SJCRH30 (cell line): ENCODE data around the gene LTA. TPM values are rescaled to one million over a fixed set of nuclear protein-coding genes. Genes with fewer than 3 reads are reported as not detected.
A peak's percentile ranks its signal among the peaks of the same experiment; 100 is the strongest.
"Not testable (repeated sequence)": the region's sequence is repeated elsewhere in the genome, so short reads cannot be mapped to it uniquely, and the experiment has no call there.

Source experiments
- DNase-seq, 2 experiments: peaks; one replicate each; pipeline ENCODE4 v3.0.0-alpha.2; 2015 to 2020
- H3K27ac ChIP-seq: fragments of 250-450 bp; sonication (Bioruptor Pico); 2 replicates; pipeline ENCODE4 v1.5.1; 2020; ENCODE audit warnings: mild to moderate bottlenecking, moderate library complexity
- H3K27me3 ChIP-seq: fragments of 250-450 bp; sonication (Bioruptor Pico); 2 replicates; pipeline ENCODE4 v1.5.1; 2020; ENCODE audit warnings: mild to moderate bottlenecking, moderate library complexity
- H3K36me3 ChIP-seq: fragments of 250-450 bp; sonication (Bioruptor Pico); 2 replicates; pipeline ENCODE4 v1.5.1; 2020; ENCODE audit warnings: mild to moderate bottlenecking, moderate library complexity
- H3K4me1 ChIP-seq: fragments of 250-450 bp; sonication (Bioruptor Pico); 2 replicates; pipeline ENCODE4 v1.5.1; 2020; ENCODE audit warnings: mild to moderate bottlenecking, moderate library complexity
- H3K4me3 ChIP-seq: fragments of 250-450 bp; sonication (Bioruptor Pico); 2 replicates; pipeline ENCODE4 v1.5.1; 2020; ENCODE audit warnings: mild to moderate bottlenecking, moderate library complexity
- H3K9me3 ChIP-seq: fragments of 250-450 bp; sonication (Bioruptor Pico); replicated peaks from 2 replicates; pipeline ENCODE4 v1.5.1; 2020; ENCODE audit warnings: mild to moderate bottlenecking, moderate library complexity
- total RNA-seq: library from RNA; depleted of rRNA; stranded (reverse); fragments of >200 nt; shearing (Covaris generic); gene quantifications from 2 replicates; pipeline ENCODE4 v1.2.3, GENCODE V29; 2014

The LTA gene
- total RNA-seq, 1 experiment from 2014 or later = not detected

DNA sequence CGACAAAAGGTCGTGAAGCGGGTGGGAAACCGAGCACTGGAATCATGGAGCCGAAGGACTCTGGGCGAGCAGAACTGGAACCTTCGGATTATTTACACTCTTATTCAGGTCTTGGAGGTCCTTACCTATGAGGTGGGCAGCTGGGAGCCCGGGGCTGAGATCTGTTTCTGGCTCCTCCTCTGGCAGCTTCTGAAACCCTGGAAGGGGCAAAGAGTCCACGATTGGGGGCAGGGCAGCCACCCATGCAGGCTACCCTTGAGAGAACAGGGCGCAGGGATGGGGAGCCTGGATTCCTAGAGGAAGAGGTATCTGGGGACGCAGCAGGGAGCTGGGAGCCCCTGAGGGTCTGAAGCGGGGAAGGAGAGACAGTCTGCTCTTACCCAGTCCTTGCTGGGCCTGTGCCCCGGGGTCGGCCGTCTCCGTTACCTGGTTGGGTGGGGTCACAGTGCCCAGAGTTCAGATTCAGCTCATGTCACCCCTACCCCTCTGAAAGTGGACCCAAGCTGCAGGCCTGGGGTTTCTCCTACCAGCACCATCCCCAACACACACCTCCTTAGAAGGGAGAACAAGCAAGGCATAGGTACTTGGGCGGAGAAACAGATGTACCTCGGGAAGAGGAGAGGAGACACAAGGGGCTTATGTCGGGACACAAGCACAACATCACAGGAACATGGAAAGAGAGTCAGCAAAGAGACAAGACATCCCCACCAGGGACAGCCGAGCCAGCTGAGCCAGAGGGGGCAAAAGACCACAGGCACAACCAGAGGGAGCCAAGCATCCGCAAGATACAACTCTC is 9.5 kb downstream of the LTA start:
- DNase-seq = peak in 1 of 2 experiments; percentile 10
- no peaks in the 10 kb centered on the region for H3K36me3 ChIP-seq
- H3K9me3 ChIP-seq = no peaks in the 10 kb centered on the region
- H3K4me1 ChIP-seq = no peaks in the 10 kb centered on the region
- no peaks in the 10 kb centered on the region for H3K27me3 ChIP-seq
- no peak overlapping the region for H3K27ac ChIP-seq
- peak overlapping the region; percentile 64 for H3K4me3 ChIP-seq

DNA sequence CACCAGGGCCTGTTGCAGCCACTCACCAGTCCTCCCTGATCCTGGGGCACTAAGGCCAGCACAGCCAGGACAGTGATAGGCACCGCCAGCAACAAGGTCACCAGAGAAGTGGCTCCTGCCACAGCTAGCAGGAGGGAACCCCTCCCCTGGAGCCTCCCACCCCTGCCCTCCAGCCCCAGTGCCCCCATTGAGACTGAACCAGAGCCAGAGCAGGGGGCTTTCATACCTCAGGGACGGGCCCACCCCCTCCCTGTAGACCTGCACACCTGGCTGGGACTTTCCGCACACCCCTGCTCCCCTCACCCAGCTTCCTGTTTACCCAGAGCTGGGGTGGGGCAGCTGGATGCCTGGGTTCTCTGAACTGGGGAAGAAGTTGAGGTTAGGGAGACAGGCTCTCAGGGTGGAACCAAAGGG is 10.1 kb downstream of the LTA start, which contains the start of gene LTB:
Gene LTB, minus strand, starts transcription at position 195 of the 414 bp plus-strand sequence. Its CDS starts 7 bp downstream, at position 188.
- DNase-seq = no peak
- Histone ChIP-seq H3K4me3 (peak within 1 kb of the TSS; percentile 64), H3K27me3 (no peaks in the 10 kb centered on the region), H3K27ac (no peak within 1 kb of the TSS), H3K9me3 (no peaks in the 10 kb centered on the region), H3K36me3 (no peaks in the 10 kb centered on the region), H3K4me1 (no peaks in the 10 kb centered on the region)

DNA sequence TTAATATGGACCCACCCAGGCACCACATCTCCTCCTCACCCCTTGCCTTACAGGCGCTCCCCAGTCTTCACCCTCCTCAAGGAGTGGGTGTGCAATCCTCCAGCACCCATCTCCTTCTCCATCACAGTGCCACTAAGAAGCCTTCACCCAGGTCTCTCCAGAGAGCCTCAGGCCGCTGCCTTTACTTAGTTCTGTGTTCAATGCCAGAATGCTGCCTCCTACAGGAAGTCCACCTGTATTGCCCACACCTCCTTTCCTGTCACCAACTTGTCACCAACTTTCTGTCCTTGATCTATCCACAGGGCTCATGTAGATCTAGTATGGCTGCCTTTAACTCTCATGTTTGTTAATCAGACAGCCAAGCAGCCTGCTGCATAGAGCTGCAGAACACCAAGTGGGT is 13.4 kb downstream of the LTA start:
- H3K36me3 ChIP-seq = no peaks in the 10 kb centered on the region
- H3K4me3 ChIP-seq = no peak overlapping the region

DNA sequence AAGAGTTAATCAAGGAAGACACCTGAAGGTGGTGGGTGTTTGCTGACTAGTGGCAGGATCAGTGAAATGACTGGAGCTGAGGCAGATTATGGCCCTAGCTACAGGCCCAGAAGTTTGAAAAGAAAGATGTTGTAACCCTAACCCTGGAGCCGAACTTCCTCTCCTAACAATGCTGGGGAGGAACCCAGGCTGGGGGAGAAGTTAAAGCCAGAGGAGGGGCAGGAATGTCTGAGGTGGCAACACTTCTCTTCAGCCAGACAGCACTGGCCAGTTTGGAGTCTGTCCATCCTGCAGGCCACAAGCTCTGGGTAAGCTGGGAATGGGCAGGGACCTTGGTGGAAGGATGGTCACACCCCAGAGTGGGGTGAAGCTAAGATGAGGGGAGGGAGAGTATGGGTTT is 13.9 kb downstream of the LTA start, which contains the start of gene LST1:
Gene LST1, plus strand, starts transcription at position 270 of the 400 bp plus-strand sequence. CDS start 1,023 bp downstream, outside the sequence.
- no peaks in the 10 kb centered on the region for H3K9me3 ChIP-seq
- DNase-seq = no peak
- H3K27me3 ChIP-seq = no peaks in the 10 kb centered on the region
- H3K27ac ChIP-seq = no peak within 1 kb of the TSS
- H3K4me1 ChIP-seq = 0 out of 2 replicates have a peak, but pooled peaks cover 4% of the 10 kb centered on the region
- H3K4me3 ChIP-seq = no peak within 1 kb of the TSS
- no peaks in the 10 kb centered on the region for H3K36me3 ChIP-seq

More for the DNA sequence above, 13.4 kb downstream of the LTA start:
- no peaks in the 10 kb centered on the region for H3K9me3 ChIP-seq
- H3K27ac ChIP-seq = no peak overlapping the region
- DNase-seq = no peak
- no peaks in the 10 kb centered on the region for H3K27me3 ChIP-seq
- 0 out of 2 replicates have a peak, but pooled peaks cover 4% of the 10 kb centered on the region for H3K4me1 ChIP-seq

DNA sequence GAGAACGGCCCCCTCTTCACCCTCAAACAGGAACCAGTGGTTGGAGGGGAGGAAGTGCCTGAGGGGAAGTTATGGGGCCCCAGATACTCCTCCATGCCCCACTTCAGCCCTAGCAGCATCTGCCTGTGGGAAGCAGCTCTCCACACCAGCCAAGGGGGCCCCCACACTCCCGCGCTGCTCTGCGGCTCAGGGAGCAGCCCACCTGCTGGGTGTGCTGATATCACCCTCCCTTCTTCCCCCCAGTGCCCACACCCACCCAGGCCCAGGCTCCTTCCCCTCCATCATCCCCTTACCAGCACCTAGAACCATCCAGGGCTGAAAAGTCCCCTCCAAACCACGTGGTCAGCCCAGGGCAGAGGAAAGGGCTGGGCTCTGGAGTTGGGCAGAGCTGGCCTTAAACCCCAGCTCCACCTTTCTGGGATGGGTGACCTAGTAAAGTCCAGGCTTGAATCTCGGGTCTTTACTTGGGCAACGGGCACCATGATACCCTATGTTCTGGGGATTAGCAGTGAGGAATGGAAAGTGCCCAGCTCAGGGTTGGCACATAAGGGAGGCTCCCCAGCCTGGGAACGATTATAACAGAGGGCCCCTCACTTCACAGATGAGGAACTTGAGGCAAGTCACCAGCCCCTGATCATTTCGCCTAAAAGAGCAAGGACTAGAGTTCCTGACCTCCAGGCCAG is 14.7 kb downstream of the LTA start:
- Histone ChIP-seq H3K27me3 (no peaks in the 10 kb centered on the region), H3K4me1 (0 out of 2 replicates have a peak, but pooled peaks cover 4% of the 10 kb centered on the region), H3K27ac (no peak overlapping the region), H3K36me3 (no peaks in the 10 kb centered on the region), H3K9me3 (no peaks in the 10 kb centered on the region), H3K4me3 (no peak overlapping the region)
- DNase-seq = no peak

DNA sequence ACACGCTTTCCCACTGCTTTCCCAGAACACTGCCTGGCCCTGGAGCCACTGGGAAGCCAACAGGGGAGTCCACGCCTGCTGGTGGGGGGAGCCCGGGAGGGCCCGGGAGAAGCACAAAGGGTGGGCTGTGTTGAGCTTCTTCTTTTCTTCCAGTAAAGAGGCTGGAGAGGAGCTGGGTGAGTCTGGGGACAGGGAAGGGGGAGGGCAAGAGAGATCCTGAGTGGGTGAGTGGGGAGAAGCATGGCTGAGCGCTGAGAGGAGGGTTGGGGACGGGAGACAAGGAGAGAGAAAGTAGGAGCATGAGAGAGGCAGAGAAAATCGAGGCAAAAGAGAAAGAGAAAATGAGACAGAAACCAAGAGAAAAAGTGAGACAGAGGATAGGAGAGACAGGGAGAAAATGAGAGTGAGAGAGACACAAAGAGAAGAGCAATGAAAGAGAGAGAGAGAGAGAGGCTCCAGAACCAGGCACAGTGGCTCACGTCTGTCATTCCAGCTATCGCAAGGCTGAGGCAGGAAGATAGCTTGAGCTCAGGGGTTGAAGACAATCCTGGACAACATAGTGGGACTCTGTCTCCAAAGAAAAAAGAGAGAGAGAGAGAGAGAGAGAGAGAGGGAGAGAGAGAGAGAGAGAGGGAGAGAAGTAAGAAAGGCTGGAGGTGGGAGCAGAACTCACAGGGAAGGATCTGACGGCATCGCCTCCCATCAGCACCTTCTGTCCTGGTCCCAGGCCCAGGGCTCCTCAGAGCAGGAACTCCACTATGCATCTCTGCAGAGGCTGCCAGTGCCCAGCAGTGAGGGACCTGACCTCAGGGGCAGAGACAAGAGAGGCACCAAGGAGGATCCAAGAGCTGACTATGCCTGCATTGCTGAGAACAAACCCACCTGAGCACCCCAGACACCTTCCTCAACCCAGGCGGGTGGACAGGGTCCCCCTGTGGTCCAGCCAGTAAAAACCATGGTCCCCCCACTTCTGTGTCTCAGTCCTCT is 16.0 kb downstream of the LTA start:
- no peak overlapping the region for H3K27ac ChIP-seq
- 0 out of 2 replicates have a peak, but pooled peaks cover 4% of the 10 kb centered on the region for H3K4me1 ChIP-seq
- DNase-seq = no peak
- H3K4me3 ChIP-seq = no peak overlapping the region
- H3K9me3 ChIP-seq = no peaks in the 10 kb centered on the region
- no peaks in the 10 kb centered on the region for H3K36me3 ChIP-seq
- H3K27me3 ChIP-seq = no peaks in the 10 kb centered on the region

DNA sequence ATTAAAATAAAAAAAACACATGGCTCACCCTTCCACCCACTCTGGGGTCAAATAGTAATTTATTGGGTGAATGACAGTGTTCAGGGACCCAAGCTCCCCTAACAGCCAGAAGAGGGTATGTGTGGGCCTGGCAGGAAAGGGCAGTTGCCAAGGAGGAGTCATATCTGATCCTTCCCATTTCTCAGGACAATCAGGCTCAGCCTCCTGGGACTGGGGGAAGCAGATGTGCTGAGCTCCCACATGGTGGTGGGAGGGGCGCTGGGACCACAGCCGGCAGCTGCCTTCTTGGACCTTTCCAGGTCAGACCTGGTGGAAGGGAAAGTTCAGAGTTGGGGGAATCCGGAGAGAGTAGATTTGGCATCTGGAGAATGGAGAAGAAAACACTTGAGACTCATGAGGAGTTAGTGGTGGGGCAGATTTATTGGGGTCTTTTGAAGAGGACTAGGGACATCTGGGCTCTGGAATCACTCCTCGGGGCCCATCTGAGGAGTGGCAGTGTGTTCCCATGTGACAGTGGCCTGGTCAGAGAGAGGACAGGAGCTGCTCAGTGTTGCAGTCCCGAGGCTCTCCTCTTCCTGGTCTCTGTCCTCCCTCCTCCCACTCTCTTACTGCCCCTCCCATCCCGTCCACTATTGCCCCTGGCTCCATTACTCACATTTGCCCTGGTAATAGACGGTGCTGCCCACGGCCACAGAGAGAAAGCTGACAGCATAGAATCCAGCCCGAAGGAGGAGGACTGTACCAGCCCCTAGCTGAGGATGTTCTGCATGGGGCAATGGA is 17.0 kb downstream of the LTA start:
- Histone ChIP-seq H3K4me1 (0 out of 2 replicates have a peak, but pooled peaks cover 4% of the 10 kb centered on the region), H3K4me3 (no peak overlapping the region), H3K27me3 (no peaks in the 10 kb centered on the region), H3K36me3 (no peaks in the 10 kb centered on the region), H3K27ac (no peak overlapping the region), H3K9me3 (no peaks in the 10 kb centered on the region)
- DNase-seq = peak; percentile 47 to 59

DNA sequence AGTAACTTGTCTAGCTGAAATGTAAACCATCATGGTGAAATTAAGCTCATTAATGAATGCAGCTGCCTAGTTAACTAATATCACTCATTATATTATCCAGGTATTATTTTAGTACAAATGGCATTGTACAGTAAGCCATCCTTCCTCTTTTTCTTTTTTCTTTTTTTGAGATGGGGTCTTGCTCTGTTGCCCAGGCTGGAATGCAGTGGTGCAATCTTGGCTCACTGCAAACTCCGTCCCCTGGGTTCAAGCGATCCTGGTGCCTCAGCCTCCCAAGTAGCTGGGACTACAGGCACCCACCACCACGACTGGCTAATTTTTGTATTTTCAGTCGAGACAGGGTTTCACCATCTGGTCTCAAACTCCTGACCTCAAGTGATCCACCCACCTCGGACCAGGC is 18.6 kb downstream of the LTA start:
- H3K27me3 ChIP-seq, H3K9me3 ChIP-seq, DNase-seq, H3K27ac ChIP-seq, H3K4me1 ChIP-seq, H3K36me3 ChIP-seq, H3K4me3 ChIP-seq: not testable (repeated sequence)

DNA sequence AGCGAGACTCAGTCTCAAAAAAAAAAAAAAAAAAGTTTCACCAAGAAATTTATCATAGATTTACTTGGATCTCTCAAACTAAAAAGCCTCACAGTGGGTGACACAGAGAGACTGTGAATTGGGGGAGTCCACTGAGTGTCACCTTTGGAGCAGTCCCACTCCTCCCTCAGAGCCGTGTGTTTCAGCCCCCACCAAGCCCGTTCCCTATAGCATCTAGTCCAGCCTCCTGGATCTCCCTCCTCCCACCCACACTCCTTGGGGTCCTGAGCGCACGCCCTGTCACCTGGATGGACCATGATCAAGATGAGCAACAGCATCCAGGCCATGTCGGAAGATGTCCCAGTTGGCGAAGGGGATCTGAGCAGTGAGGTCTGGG is 20.3 kb downstream of the LTA start:
- H3K36me3 ChIP-seq = no peaks in the 10 kb centered on the region
- no peaks in the 10 kb centered on the region for H3K27me3 ChIP-seq
- DNase-seq = no peak
- H3K4me1 ChIP-seq = 0 out of 2 replicates have a peak, but pooled peaks cover 4% of the 10 kb centered on the region
- no peak overlapping the region for H3K4me3 ChIP-seq
- H3K27ac ChIP-seq = no peak overlapping the region
- H3K9me3 ChIP-seq = no peaks in the 10 kb centered on the region

DNA sequence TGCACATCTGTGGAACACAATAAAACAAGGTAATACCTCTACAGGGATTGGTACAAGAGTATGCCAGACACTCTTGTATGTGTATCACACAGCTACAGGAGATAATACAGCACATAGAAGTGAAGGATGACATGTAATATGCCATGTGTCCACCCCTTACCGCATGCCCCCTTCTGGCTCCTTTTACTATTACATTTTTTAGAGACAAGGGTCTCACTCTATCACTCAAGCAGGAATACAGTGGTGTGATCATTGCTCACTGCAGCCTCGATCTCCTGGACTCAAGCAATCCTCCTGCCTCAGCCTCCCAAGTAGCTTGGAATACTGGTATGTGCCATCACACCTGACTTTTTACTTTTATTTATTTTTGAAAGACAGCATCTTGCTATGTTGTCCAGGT is 24.9 kb downstream of the LTA start:
- Histone ChIP-seq H3K27ac (no peak overlapping the region), H3K4me3 (no peak overlapping the region), H3K9me3 (no peaks in the 10 kb centered on the region), H3K36me3 (no peaks in the 10 kb centered on the region), H3K4me1 (no peaks in the 10 kb centered on the region), H3K27me3 (no peaks in the 10 kb centered on the region)
- DNase-seq = peak; percentile 26 to 60

DNA sequence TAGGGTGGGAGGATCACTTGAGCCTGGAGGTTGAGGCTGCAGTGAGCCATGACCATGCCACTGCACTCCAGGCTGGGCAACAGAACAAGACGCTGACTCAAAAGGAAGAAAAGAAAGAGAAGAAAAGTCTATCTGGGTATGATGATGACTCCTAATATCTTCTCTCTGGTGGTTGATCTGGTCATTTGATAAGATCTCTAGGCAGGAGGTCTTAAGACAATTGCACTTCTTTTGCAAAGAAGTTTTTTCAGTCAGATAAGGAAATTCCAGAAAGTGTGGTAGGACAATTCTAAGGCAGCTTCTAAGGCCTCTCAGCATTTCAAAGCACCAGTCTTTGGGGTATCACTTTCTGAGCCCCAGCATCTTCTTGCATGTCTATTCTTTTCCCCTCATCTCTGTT is 35.2 kb downstream of the LTA start:
- Histone ChIP-seq H3K36me3 (no peaks in the 10 kb centered on the region), H3K27me3 (no peaks in the 10 kb centered on the region), H3K9me3 (no peaks in the 10 kb centered on the region), H3K4me3 (no peak overlapping the region), H3K27ac (no peak overlapping the region), H3K4me1 (no peaks in the 10 kb centered on the region)
- DNase-seq = no peak

DNA sequence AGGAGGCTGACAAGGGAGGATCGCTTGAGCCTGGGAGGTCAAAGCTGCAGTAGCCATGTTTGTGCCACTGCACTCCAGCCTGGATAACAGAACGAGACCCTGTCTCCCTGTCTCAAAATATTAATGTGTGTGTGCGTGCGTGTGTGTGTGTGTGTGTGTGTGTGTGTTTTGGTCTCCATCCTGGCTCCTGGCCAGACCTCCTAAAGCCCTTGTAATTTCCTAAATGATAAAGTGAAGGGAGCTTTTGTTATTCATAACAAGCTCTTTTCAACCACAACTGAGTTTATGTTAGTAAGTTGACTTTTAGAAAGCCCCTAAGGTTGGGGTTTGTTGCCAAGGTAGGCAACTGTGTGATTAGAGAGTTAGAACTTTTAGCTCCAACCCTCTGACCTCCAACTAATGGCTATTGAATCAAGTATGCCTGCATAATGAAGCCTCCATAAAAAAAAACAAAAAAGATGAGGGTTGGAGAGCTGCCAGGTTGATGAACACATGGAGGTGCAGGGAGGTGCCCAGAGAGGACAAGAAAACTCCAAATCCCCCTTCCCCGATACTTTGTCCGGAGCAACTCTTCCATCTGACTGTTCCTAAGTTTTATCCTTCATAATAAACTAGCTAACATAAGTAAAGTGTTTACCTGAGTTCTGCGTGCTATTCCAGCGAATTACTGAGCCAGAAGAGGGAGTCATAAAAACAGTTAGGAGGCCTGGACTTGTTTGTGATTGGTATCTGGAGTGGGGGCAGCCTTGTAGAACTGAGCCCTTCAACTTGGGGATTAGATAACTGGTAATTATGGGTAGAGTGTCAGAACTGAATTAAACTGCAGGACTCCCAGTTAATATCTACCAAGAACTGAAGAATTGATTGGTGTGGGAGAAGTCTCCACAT is 37.7 kb downstream of the LTA start:
- Histone ChIP-seq H3K9me3 (no peaks in the 10 kb centered on the region), H3K27ac (no peak overlapping the region), H3K4me3 (no peak overlapping the region), H3K4me1 (no peaks in the 10 kb centered on the region), H3K36me3 (no peaks in the 10 kb centered on the region), H3K27me3 (no peaks in the 10 kb centered on the region)
- DNase-seq = peak in 1 of 2 experiments; percentile 30

DNA sequence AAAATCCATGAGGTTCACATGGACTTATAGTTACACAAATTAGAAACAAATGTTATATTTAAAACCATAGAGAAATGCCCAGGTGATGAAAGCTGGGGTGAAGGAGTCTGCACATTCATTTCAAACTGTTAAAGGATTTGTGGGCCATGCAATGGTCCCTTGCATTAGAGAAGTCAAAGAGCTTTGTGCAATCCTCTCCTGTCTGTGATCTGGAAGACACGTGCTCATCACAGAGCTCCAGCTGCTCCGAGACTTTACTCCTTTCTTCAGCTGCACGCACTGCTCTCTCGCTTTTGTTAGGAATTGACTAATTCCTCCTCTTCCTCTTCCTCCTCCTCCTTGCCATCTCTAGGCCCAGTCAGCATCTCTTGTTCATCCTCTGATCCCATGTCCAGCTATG is 38.9 kb downstream of the LTA start:
- DNase-seq = no peak
- H3K36me3 ChIP-seq = no peaks in the 10 kb centered on the region
- no peak overlapping the region for H3K27ac ChIP-seq
- H3K27me3 ChIP-seq = no peaks in the 10 kb centered on the region
- H3K4me1 ChIP-seq = no peaks in the 10 kb centered on the region
- no peaks in the 10 kb centered on the region for H3K9me3 ChIP-seq
- no peak overlapping the region for H3K4me3 ChIP-seq
